HT-29 (cell line): Measurements from ENCODE around the gene TH. TPM values are rescaled to one million over a fixed set of nuclear protein-coding genes. Genes with fewer than 3 reads are reported as not detected.

Source experiments
- DNase-seq: peaks from one replicate; pipeline ENCODE4 v3.0.0-alpha.2; 2015; ENCODE audit warnings: low spot score
- total RNA-seq: library from RNA; depleted of rRNA; stranded (reverse); fragments of >200 nt; shearing (Covaris generic); gene quantifications from 2 replicates; pipeline ENCODE4 v1.2.3, GENCODE V29; 2014; rRNA removed

Gene TH
- 1.8 and 3.4 TPM in 2 replicates for total RNA-seq

DNA sequence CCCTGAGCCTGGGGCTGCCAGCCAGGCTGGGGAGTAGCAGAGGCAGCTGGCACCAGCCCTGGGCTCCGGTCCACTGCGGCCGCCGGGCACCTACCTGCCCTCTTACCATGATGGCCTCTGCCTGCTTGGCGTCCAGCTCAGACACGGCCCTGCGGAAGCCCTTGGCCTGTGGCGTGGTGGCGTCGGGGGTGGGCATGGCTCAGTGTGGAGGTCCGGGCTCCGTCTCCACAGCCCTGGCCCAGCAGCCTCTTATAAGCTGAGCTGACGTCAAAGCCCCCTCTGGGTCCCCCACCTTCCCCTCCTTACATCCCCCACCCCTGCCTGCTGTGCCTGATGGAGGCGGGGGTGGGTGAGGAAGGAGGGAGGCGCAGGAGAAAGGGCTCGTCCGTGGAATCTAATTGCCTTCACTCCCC lies at the start of gene TH:
Gene TH (minus strand): TSS at position 225 of the 413 bp plus-strand sequence. CDS start 29 bp downstream, at position 196.
- no peak for DNase-seq

- no peak for DNase-seq
These were observed 49.4 kb upstream of the TH start for GRCh38 chr11:2221024-2221423.

DNA sequence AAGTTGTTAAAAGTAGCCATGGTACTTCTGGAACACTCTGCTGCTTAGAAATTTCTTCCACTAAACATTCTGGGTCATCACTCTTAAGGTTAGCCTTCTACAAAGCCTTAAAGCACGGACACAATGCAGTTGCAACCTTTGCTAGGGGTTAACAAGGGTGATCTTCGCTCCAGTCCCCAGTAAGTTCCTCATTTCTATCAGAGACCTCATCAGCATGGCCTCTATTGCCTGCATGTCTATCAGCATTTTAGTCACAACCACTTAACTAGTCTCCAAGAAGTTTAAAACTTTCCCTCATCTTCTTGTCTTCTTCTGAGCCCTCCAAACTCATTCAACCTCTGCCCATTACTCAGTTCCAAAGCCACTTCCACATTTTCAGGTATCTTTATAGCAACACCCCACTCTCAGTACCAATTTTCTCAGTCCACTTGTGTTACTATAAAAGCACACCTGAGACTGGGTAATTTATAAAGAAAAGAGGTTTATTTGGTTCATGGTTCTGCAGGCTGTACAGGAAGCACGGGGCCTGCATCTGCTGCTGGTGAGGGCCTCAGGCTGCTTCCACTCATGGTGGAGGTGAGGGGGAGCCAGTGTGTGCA lies 48.7 kb upstream of the TH start:
- no peak for DNase-seq

- DNase-seq: no peak
These were observed 47.9 kb upstream of the TH start for GRCh38 chr11:2219318-2220017.

DNA sequence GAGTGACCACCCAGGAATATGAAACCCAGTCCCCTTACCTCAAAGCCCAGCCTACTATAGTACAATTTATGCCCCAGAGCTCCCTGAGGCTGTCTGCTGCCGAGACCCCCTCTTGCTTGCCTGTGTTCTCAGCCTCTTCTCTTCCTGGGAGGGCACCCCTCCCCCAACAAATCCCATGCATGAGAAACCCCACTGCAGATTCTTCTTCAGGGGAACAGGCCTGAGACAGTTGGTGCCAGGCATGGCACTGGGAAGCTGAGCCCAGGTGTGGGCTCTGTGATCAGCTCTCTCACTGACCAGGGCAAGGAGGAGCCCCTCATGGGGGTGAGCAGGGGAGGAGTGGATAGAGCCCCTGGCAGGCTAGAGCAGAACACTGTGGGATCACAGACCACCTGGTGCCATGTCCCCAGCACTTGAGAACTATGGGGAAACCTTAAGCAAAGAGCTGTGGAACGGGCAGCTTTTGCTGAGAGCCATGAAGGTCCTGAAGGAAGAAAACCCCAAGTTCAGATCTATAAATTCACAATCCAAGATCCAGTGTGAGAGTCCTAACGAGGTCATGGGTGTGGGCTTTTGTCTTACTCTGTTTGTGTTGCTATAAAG lies 46.5 kb upstream of the TH start:
- DNase-seq: no peak

- DNase-seq: no peak
These were observed 45.8 kb upstream of the TH start for GRCh38 chr11:2217211-2218030.

- DNase-seq: no peak
These were observed 44.9 kb upstream of the TH start for GRCh38 chr11:2216400-2217064.

- no peak for DNase-seq
These were observed 44.2 kb upstream of the TH start for GRCh38 chr11:2215561-2216399.

GRCh38 chr11:2215230-2215560 lies 43.6 kb upstream of the TH start:
- no peak for DNase-seq

DNA sequence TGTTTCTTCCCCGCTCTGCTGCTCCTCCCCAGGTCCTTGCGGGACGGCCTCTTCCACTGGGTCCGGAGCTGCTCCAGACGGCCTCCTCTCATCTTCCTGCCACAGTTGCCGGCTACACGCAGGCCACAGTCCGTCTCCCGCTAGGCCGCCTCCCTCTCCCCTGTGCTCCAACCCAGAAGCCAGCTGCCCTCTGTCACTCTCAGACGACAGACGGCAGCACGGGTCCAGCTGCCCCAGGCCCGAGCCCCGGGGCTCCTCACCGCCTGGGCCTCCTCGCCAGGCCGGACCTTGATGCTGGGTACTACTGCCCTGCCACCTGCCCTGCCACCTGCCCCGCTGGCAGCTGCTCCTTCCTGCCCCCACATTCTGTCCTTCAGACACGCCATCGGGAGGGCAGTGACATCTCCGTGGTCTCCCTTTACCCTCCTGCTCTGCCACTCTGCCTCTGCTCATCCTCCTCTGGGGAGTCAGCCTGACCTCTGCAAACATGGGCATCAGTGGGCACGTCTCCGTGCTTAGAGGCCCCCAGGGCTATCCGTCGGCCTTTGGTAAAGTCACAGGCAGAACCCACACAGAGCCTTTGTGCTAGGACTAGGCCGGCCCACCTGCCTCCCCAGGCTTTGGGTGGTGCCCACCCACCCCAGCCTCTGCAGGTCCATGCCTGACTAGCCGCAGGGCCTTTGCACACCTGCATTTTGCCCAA lies 43.1 kb upstream of the TH start:
- no peak for DNase-seq

DNA sequence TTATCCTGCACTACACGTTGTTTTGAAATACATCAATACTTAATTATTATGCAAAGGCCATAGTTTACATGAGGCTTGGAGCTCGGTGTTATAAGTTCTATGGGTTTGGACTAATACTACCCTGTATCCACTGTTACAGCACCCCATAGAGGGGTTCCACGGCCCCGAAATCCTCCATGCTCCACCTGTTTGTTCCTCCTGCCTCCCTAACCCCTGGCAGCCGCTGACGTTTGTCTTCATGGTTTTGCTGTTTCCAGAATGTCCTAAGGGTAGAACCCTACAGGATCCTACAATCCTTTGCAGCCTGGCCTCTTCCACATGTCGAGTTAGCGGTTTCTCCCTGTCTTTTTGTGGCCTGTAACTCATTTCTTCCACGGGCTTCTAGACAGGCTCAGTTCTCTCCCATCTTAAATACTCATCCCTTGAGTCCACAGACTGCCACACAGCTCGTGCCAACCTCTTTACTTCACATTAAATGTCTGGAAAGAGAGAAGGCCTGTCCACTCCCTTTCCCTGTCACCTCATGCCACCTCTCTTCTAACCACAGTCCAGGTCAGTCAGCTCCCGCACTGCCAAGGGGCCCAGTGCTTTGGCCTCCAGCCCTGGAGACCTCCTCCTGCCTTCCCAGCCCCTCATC lies 42.4 kb upstream of the TH start:
- no peak for DNase-seq

DNA sequence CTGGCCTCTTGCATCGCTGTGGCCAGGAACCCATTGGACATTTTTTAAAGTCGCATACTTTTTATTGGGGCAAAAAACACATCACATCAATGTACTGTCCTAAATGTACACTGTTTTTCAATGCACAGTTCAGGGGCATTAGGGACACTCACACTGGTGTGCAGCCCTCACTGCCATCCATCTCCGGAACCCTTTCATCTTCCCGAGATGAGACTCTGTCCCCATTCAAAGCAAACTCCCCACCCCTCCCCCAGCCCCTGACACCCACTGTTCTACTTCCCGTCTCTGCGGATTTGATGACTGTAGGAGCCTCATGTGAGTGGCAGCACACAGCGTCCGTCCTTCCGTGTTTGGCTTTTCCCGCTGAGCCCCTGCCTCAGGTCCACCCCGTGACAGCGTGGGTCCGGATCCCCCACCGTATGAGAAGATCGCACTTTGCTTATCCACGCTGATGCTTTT lies 41.8 kb upstream of the TH start:
- no peak for DNase-seq

DNA sequence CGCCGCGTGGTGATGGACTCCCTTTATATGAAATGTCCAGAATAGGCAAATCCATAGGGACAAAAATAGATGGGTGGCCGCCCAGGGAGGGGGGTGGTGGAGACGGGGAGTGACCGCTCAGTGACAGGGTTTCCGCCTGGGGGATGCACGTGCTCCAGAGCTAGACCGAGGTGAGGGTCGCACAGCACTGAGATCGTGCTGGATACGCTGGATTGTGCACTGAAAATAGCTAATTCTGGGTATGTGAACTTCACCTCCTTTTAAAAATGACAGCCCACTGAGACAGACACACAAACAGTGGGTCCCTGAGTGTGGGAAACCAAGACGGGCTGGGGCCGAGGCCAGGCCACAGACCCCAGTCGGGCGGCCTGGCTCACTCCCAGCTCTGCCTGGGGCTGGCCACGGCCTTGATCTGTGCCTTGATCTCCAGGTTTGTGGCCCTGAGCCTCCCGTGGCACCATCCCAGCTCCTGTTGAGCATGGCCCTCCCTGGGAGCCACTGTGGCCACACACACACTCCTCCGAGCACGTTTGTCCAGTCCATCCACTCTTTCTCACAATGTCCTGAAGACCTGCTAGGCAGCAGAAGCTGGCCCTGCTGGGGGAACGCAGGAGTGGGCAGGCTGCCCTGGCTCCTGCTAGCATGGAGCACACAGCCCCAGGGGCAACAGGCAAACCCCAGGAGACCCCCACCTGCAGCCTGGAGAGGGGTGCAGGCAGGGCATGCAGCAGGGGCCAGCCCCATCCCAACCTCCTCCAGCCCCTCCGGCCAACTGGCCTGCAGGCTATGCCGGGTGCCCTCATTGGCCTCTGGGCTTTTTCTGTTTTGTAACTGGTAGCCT lies 41.0 kb upstream of the TH start:
- no peak for DNase-seq

DNA sequence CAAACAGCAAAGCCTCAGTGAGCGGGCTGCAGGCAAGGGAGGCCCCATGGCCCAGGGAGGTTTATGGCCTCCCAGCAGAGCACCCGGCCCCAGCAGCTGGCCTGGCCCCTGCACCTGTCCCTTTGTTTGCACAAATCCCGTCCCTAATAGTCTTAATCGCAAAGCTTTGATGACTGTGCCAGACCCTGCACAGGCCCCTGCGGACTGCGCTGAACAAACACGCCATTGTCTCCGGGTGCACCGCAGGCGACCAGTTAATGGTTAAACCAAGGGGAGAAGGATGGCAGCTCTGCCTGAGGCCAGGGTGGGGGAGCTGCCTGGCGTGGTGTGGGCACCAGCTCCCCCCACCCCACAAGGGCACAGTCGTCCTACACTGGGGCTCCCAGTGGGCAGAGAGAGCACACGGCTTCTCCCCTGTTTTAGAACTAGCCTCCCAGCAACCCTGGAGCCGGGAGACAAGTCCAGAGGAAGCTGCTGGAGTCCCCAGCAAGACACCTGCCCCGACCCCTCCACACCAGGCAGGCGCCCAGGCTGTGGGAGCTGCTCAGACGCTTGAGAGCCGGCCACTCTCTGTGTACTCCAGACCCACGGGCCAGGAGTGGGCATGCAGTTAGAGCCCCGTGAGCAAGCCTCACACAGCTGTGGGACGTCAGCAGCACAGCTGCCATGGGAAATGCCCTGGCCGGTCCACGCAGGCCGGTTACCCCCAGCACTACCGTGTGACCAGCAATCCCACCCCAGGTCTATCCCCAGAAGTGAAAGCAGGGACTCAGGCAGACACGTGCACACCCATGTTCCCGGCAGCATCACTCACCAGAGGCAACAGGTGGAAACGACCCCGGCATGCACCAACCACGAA lies 39.7 kb upstream of the TH start:
- DNase-seq: peak; percentile 97

- no peak for DNase-seq
These were observed 38.9 kb upstream of the TH start for GRCh38 chr11:2210366-2211112.

GRCh38 chr11:2209900-2210321 lies 38.3 kb upstream of the TH start:
- no peak for DNase-seq

DNA sequence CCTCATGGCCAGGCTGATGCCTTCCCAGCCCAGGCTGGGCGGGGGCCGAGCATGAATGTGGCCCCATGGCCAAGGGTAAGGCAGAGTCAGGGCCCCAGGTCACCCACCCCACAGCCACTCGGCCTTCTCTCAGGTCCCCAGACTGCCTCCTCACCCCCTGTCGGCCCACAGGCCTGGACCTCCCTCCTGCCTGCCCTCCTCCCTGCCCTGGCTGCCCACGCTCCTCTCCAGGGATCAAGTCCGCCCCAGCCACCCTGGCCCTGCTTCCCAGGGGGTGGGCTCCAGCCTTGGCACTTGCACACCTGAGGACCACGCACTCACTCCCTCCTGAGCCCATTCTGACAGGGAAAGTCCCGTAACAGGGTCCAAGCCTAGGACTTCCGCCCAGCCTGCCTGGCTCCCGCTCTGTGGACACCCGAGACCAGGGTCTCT lies 37.8 kb upstream of the TH start:
- DNase-seq: no peak
